DND-41 (cell line): ENCODE data around the gene PIGQ.

ENCODE experiments used
- ATAC-seq: fragments of 200-7000 bp; cut with Tn5 transposase; 3 replicates; pipeline ENCODE4 v1.9.1; 2021; ENCODE audit warnings: low read depth; ENCODE audit not compliant: insufficient read depth
- DNase-seq: peaks from one replicate; pipeline ENCODE4 v3.0.0-alpha.2; 2020
- H2AFZ ChIP-seq: 2 replicates; pipeline ENCODE4 v1.6.0; 2012; ENCODE audit warnings: low read depth, low read length
- H3K27ac ChIP-seq: 2 replicates; pipeline ENCODE4 v1.5.1; 2012; ENCODE audit warnings: low read length, inconsistent platforms
- H3K27me3 ChIP-seq: fragments of 200-600 bp; sonication (generic); 2 replicates; pipeline ENCODE4 v1.6.0; 2012; ENCODE audit warnings: low read length, mild to moderate bottlenecking, inconsistent platforms; ENCODE audit not compliant: insufficient read depth, poor library complexity
- H3K36me3 ChIP-seq: 2 replicates; pipeline ENCODE4 v1.5.1; 2012; ENCODE audit warnings: low read length, inconsistent platforms; ENCODE audit not compliant: insufficient read depth
- H3K4me1 ChIP-seq: 2 replicates; pipeline ENCODE4 v1.5.1; 2012; ENCODE audit warnings: mild to moderate bottlenecking, low read length; ENCODE audit not compliant: insufficient read depth
- H3K4me2 ChIP-seq: 2 replicates; pipeline ENCODE4 v1.6.0; 2012; ENCODE audit warnings: mild to moderate bottlenecking, moderate library complexity, low read length, inconsistent platforms; ENCODE audit not compliant: insufficient read depth
- H3K4me3 ChIP-seq, 2 experiments: fragments of 200-600 bp in 1 of 2; shearing (Covaris generic) in 1 of 2; 2 replicates each; pipeline ENCODE4 v1.5.1; 2012 to 2016; ENCODE audit warnings: inconsistent platforms in 2 of 2, low read length in 2 of 2, mild to moderate bottlenecking in 2 of 2, low read depth in 1 of 2, moderate library complexity in 1 of 2
- H3K79me2 ChIP-seq: 2 replicates; pipeline ENCODE4 v1.6.0; 2012; ENCODE audit warnings: low read length, inconsistent platforms; ENCODE audit not compliant: insufficient read depth
- H3K9ac ChIP-seq: 2 replicates; pipeline ENCODE4 v1.6.0; 2012; ENCODE audit warnings: low read depth, mild to moderate bottlenecking, inconsistent platforms, low read length, moderate library complexity
- H3K9me3 ChIP-seq: 2 replicates; pipeline ENCODE4 v1.5.1; 2012; ENCODE audit warnings: low read length, moderate library complexity, mild to moderate bottlenecking, inconsistent platforms; ENCODE audit not compliant: insufficient read depth, severe bottlenecking
- H4K20me1 ChIP-seq: 2 replicates; pipeline ENCODE4 v1.6.0; 2012; ENCODE audit warnings: low read length; ENCODE audit not compliant: insufficient read depth
- CTCF ChIP-seq: IDR thresholded peaks from 2 replicates; pipeline ENCODE4 v1.5.1; 2012; ENCODE audit warnings: borderline replicate concordance, low read length, moderate library complexity, mild to moderate bottlenecking; ENCODE audit not compliant: poor library complexity, severe bottlenecking; ENCODE audit errors: extremely low read depth
- EZH2 ChIP-seq: IDR thresholded peaks from 3 replicates; pipeline ENCODE4 v1.6.1; 2012; ENCODE audit warnings: borderline replicate concordance, low read depth, mild to moderate bottlenecking, moderate library complexity, low read length, inconsistent platforms; ENCODE audit not compliant: severe bottlenecking

The PIGQ gene

GRCh38 chr16:540645-541340 is 29.0 kb upstream of the PIGQ start:
- H3K27me3 ChIP-seq, result no peaks in the 10 kb centered on the region
- TF ChIP-seq EZH2 (no peak), CTCF (no peak)
- no peak overlapping the region for H3K4me3 ChIP-seq
- H3K9ac ChIP-seq, result no peak overlapping the region
- H3K9me3 ChIP-seq, result no peaks in the 10 kb centered on the region
- H4K20me1 ChIP-seq, result peaks cover 88% of the 10 kb centered on the region
- DNase-seq (no peak), ATAC-seq (no peak)
- no peak overlapping the region for H3K4me2 ChIP-seq
- H3K4me1 ChIP-seq, result no peaks in the 10 kb centered on the region
- no peak overlapping the region for H2AFZ ChIP-seq
- H3K36me3 ChIP-seq, result peaks cover 34% of the 10 kb centered on the region
- H3K79me2 ChIP-seq, result peaks cover 89% of the 10 kb centered on the region
- H3K27ac ChIP-seq, result no peak overlapping the region

GRCh38 chr16:543301-544164 is 26.2 kb upstream of the PIGQ start:
- H3K9ac ChIP-seq, result no peak overlapping the region
- no peaks in the 10 kb centered on the region for H3K4me1 ChIP-seq
- peaks cover 29% of the 10 kb centered on the region for H3K36me3 ChIP-seq
- no peak for ATAC-seq
- no peak overlapping the region for H3K4me2 ChIP-seq
- no peak overlapping the region for H2AFZ ChIP-seq
- no peak for DNase-seq
- TF ChIP-seq EZH2 (no peak), CTCF (no peak)
- peaks cover 79% of the 10 kb centered on the region for H4K20me1 ChIP-seq
- H3K79me2 ChIP-seq, result peaks cover 67% of the 10 kb centered on the region
- no peaks in the 10 kb centered on the region for H3K9me3 ChIP-seq
- H3K4me3 ChIP-seq, result no peak overlapping the region
- H3K27ac ChIP-seq, result no peak overlapping the region
- no peaks in the 10 kb centered on the region for H3K27me3 ChIP-seq

DNA sequence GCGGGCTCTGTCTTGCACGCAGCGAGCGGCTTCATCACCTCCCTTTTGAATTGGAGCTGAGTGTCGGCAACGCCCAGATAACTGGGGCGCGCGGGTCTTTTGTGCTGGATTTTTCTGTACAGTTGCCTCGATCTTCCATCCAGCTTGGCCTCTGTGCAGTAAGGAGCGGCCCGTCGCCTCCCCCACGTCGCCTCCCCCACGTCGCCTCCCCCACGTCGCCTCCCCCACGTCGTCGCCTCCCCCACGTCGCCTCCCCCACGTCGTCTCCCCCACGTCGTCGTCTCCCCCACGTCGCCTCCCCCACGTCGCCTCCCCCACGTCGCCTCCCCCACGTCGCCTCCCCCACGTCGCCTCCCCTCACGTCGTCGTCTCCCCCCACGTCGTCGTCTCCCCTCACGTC is 25.3 kb upstream of the PIGQ start:
- Histone ChIP-seq H3K4me3 (no peak overlapping the region), H3K4me1 (no peaks in the 10 kb centered on the region), H3K4me2 (no peak overlapping the region), H3K36me3 (peaks cover 33% of the 10 kb centered on the region), H3K9ac (no peak overlapping the region), H3K27ac (no peak overlapping the region), H4K20me1 (peaks cover 70% of the 10 kb centered on the region), H3K9me3 (no peaks in the 10 kb centered on the region), H3K79me2 (peaks cover 57% of the 10 kb centered on the region), H3K27me3 (no peaks in the 10 kb centered on the region), H2AFZ (no peak overlapping the region)
- TF ChIP-seq CTCF, result no peak
- no peak for TF ChIP-seq EZH2
- no peak for DNase-seq
- no peak for ATAC-seq
